GM13977 (cell line): ENCODE measurements around the gene GPR152.

Experiments
- DNase-seq: peaks from one replicate; pipeline ENCODE4 v3.0.0; 2012; ENCODE audit warnings: low spot score
- CTCF ChIP-seq: IDR thresholded peaks from 2 replicates; pipeline ENCODE4 v1.5.1; 2012; ENCODE audit warnings: mild to moderate bottlenecking, control low read depth; ENCODE audit not compliant: insufficient read depth; ENCODE audit errors: extremely low read depth, missing control alignments
- in situ Hi-C: fragments of 300-500 bp; cut with MboI; formaldehyde crosslinking; loops from one replicate; pipeline ENCODE4 v1.12.0; 2022; ENCODE audit warnings: low sequenced_read_pairs, low pct_unique_long_range_greater_than_20kb, mixed read lengths, inconsistent platforms; ENCODE audit not compliant: unreplicated experiment

The GPR152 gene

GRCh38 chr11:67498544-67498972 is 46.0 kb upstream of the GPR152 start:
- in situ Hi-C loops, result no loop called here
- no peak for TF ChIP-seq CTCF
- DNase-seq, result no peak

- in situ Hi-C loops, result no loop called here
- DNase-seq, result no peak
- TF ChIP-seq CTCF, result no peak
Observed at GRCh38 chr11:67497656-67498291, 45.2 kb upstream of the GPR152 start.

- no peak for TF ChIP-seq CTCF
- in situ Hi-C loops, result no loop called here
- no peak for DNase-seq
Observed at GRCh38 chr11:67496113-67496512, 43.6 kb upstream of the GPR152 start.

- TF ChIP-seq CTCF, result no peak
- no peak for DNase-seq
- in situ Hi-C loops, result no loop called here
Observed at GRCh38 chr11:67495234-67496005, 42.9 kb upstream of the GPR152 start.

GRCh38 chr11:67494371-67495233 is 42.1 kb upstream of the GPR152 start:
- TF ChIP-seq CTCF, result no peak
- in situ Hi-C loops, result no loop called here
- DNase-seq, result no peak

- TF ChIP-seq CTCF, result no peak
- in situ Hi-C loops, result no loop called here
- DNase-seq, result no peak
Observed at GRCh38 chr11:67493548-67494370, 41.2 kb upstream of the GPR152 start.
